Loucy (cell line): Measurements from ENCODE around the gene TTC7B.

Experiments used
- CTCF ChIP-seq: fragments of 200-600 bp; sonication (generic); conservative IDR thresholded peaks from 2 replicates; pipeline ENCODE4 v1.5.1; 2014; ENCODE audit warnings: mild to moderate bottlenecking, antibody characterized with exemption, low read length
- EZH2phosphoT487 ChIP-seq: fragments of 200-600 bp; IDR thresholded peaks from 2 replicates; pipeline ENCODE4 v1.6.1; 2018; ENCODE audit warnings: antibody characterized with exemption, mild to moderate bottlenecking, moderate library complexity, borderline replicate concordance

GRCh38 chr14:90659156-90659555 is 157.1 kb downstream of the TTC7B start:
- no peak for TF ChIP-seq CTCF
- TF ChIP-seq EZH2phosphoT487, result no peak
